ENCODE measurements around the gene SEL1L. TPM values are rescaled to one million over a fixed set of nuclear protein-coding genes. Genes with fewer than 3 reads are reported as not detected.

Gene SEL1L
- polyA plus RNA-seq, 1 of the 3 experiments (the other 2 are of a cell fraction) = 13.8 TPM

- CTCF ChIA-PET = interaction anchor here (0.6 to 3.5 kb wide), 5 partner anchors 9 to 177 kb away, joined by 3 to 16 read pairs (median 4); no protein-coding TSS in a partner anchor
- TF ChIP-seq TEAD4 (IDR thresholded peaks at IDR 0.05; ENCODE audit: borderline replicate concordance, insufficient read depth) = no peak
- no peak for TF ChIP-seq MAX (IDR thresholded peaks at IDR 0.05; ENCODE audit: low read depth)
- Histone ChIP-seq H3K36me3 (replicated peaks in 1 of 2; ENCODE audit: control insufficient read depth in 1 of 2, insufficient read depth in 2 of 2, low read length in 1 of 2) (no peaks in the 10 kb centered on the region), H3K9ac (no peak overlapping the region), H3K9me3 (no peaks in the 10 kb centered on the region), H3F3A (replicated peaks; ENCODE audit: insufficient read depth) (no peaks in the 10 kb centered on the region), H4K20me1 (ENCODE audit: insufficient read depth) (no peaks in the 10 kb centered on the region), H3K27ac (ENCODE audit: low read depth in 2 of 2, low read length in 1 of 2) (no peak overlapping the region), H3K27me3 (ENCODE audit: insufficient read depth) (no peaks in the 10 kb centered on the region; the same call in 1 of the 2 replicates), H3K9me2 (no peaks in the 10 kb centered on the region), H2AFZ (ENCODE audit: low read depth) (no peak overlapping the region), H3K4me2 (no peak overlapping the region), H3K4me3 (ENCODE audit: low read depth in 2 of 2, low read length in 1 of 2) (no peak overlapping the region), H3K79me2 (ENCODE audit: insufficient read depth) (no peaks in the 10 kb centered on the region), H3K4me1 (ENCODE audit: control insufficient read depth in 1 of 2, insufficient read depth in 2 of 2, low read depth in 1 of 2, low read length in 1 of 2) (peaks cover 0 to 4% of the 10 kb centered on the region in 2 experiments; a peak in 1 of 4 replicates)
- no peak for DNase-seq
- 50% methylated on average over 7 of the region's 9 CpGs for WGBS (ENCODE audit: low lambda C conversion rate)
- POLR2A ChIA-PET = no interaction called here
These were observed 87.2 kb downstream of the SEL1L start for GRCh38 chr14:81446279-81447007.

- ChIA-PET CTCF (interaction anchor here (1.2 to 5.5 kb wide), 3 partner anchors 11 to 172 kb away, joined by 4 to 32 read pairs (median 5); no protein-coding TSS in a partner anchor), POLR2A (no interaction called here)
- H3K27me3 ChIP-seq (ENCODE audit: insufficient read depth) = peaks cover 13% of the 10 kb centered on the region
- no peak overlapping the region for H3K27ac ChIP-seq (ENCODE audit: low read depth in 2 of 2, low read length in 1 of 2)
- no peaks in the 10 kb centered on the region for H3K9me3 ChIP-seq
- no peak for DNase-seq
- no peak overlapping the region for H3K4me3 ChIP-seq (ENCODE audit: low read depth in 2 of 2, low read length in 1 of 2)
- peaks cover 0 to 2% of the 10 kb centered on the region in 2 experiments; a peak in 1 of 4 replicates for H3K4me1 ChIP-seq (ENCODE audit: control insufficient read depth in 1 of 2, insufficient read depth in 2 of 2, low read depth in 1 of 2, low read length in 1 of 2)
- no peaks in the 10 kb centered on the region for H3K36me3 ChIP-seq (replicated peaks in 1 of 2; ENCODE audit: control insufficient read depth in 1 of 2, insufficient read depth in 2 of 2, low read length in 1 of 2)
- H3K79me2 ChIP-seq (ENCODE audit: insufficient read depth) = no peaks in the 10 kb centered on the region
- no peaks in the 10 kb centered on the region for H3K9me2 ChIP-seq
- no peak overlapping the region for H3K9ac ChIP-seq
- no peaks in the 10 kb centered on the region for H3F3A ChIP-seq (replicated peaks; ENCODE audit: insufficient read depth)
- WGBS (ENCODE audit: low lambda C conversion rate) = 31% methylated on average over 5 of the region's 5 CpGs
- no peak overlapping the region for H2AFZ ChIP-seq (ENCODE audit: low read depth)
- no peaks in the 10 kb centered on the region for H4K20me1 ChIP-seq (ENCODE audit: insufficient read depth)
- H3K4me2 ChIP-seq = no peak overlapping the region
- TF ChIP-seq USF2 (IDR thresholded peaks at IDR 0.05; ENCODE audit: borderline replicate concordance, low read depth, low read length) (no peak), RAD21 (IDR thresholded peaks at IDR 0.05; ENCODE audit: low read length) (no peak), CHD2 (IDR thresholded peaks at IDR 0.05; ENCODE audit: low read length, partially characterized antibody) (no peak), IRF3 (IDR thresholded peaks at IDR 0.05; ENCODE audit: low read depth, low read length) (no peak), EZH2phosphoT487 (IDR thresholded peaks at IDR 0.05; ENCODE audit: borderline replicate concordance, low read depth) (no peak), RFX5 (IDR thresholded peaks at IDR 0.05; ENCODE audit: low read length) (no peak), CTCF (IDR thresholded peaks at IDR 0.05) (no peak), YY1 (IDR thresholded peaks at IDR 0.05; ENCODE audit: low read depth) (no peak), SIN3A (IDR thresholded peaks at IDR 0.05; ENCODE audit: borderline replicate concordance, low read depth, low read length) (no peak), NRF1 (IDR thresholded peaks at IDR 0.05; ENCODE audit: low read depth, low read length) (no peak), RXRA (IDR thresholded peaks at IDR 0.05; ENCODE audit: borderline replicate concordance, low read depth) (no peak), TCF12 (IDR thresholded peaks at IDR 0.05) (no peak), ZBTB33 (IDR thresholded peaks at IDR 0.05; ENCODE audit: borderline replicate concordance, low read depth) (no peak), POLR2AphosphoS5 (IDR thresholded peaks at IDR 0.05; ENCODE audit: low read depth, low read length) (no peak), ELF1 (IDR thresholded peaks at IDR 0.05) (no peak), NFIC (IDR thresholded peaks at IDR 0.05; ENCODE audit: borderline replicate concordance) (no peak), JUND (IDR thresholded peaks at IDR 0.05) (no peak), USF1 (IDR thresholded peaks at IDR 0.05; ENCODE audit: borderline replicate concordance, low read depth) (no peak)
These were observed 92.0 kb downstream of the SEL1L start for GRCh38 chr14:81441626-81442134.

Data from SK-N-SH (cell line).